Measurements from ENCODE around the gene AURKAIP1. TPM values are rescaled to one million over a fixed set of nuclear protein-coding genes. Genes with fewer than 3 reads are reported as not detected.
A peak's percentile ranks its signal among the peaks of the same experiment; 100 is the strongest.
"Not testable (repeated sequence)": the region's sequence is repeated elsewhere in the genome, so short reads cannot be mapped to it uniquely, and the experiment has no call there.

AURKAIP1 gene
- total and polyA plus RNA-seq, 9 of the 15 experiments (the other 6 are each of a cell fraction or from before 2014, with no cell fraction given): 7.8 to 478 (median 92.0) TPM

GRCh38 chr1:1417396-1417795 is 42.4 kb upstream of the AURKAIP1 start:
- WGBS (ENCODE audit: insufficient coverage, low coverage, missing lambda C conversion rate): 37% methylated on average over 5 of the region's 5 CpGs
- peak; percentile 71; the same call in 2 of the 3 replicates for ATAC-seq
- Histone ChIP-seq H3K4me1 (replicated peaks in 1 of 2; ENCODE audit: control insufficient read depth in 2 of 2, insufficient read depth in 2 of 2, low read length in 2 of 2) (peaks cover 0 to 20% of the 10 kb centered on the region in 2 experiments; a peak in 2 of 5 replicates), H2AFZ (ENCODE audit: low read depth, low read length) (peak overlapping the region; percentile 22; the same call in 1 of the 2 replicates)
- H3K9me3 ChIP-seq (replicated peaks; ENCODE audit: control insufficient read depth, insufficient read depth, low read depth, low read length); H3K27me3 ChIP-seq (ENCODE audit: control insufficient read depth in 2 of 2, insufficient read depth in 2 of 2, low read length in 2 of 2); H3K9ac ChIP-seq (ENCODE audit: insufficient read depth in 1 of 2, low read depth in 2 of 2, low read length in 2 of 2); H3K36me3 ChIP-seq (ENCODE audit: control insufficient read depth, insufficient read depth, low read length); H3K27ac ChIP-seq (ENCODE audit: extremely low read depth, low read depth, low read length); intact Hi-C loops (cut with micrococcal nuclease); BruUV-seq (replicated peaks); H3K4me2 ChIP-seq (ENCODE audit: insufficient read depth, low read length); H3K9me1 ChIP-seq (ENCODE audit: control insufficient read depth, insufficient read depth, low read length); in situ Hi-C loops (cut with MboI); H3K79me2 ChIP-seq (ENCODE audit: control insufficient read depth, insufficient read depth, low read length); H4K20me1 ChIP-seq (replicated peaks; ENCODE audit: control insufficient read depth, insufficient read depth, low read length); POLR2A ChIA-PET; H3K4me3 ChIP-seq; CTCF ChIA-PET (ENCODE audit: low intra/inter-chr PET ratio): not testable (repeated sequence)
- FAIRE-seq: peak; percentile 60
- DNase-seq (ENCODE audit: extremely low read depth in 1 of 4, low spot score in 3 of 4): peak in 1 of 4 experiments; percentile 62
- peak in 1 of 2 experiments; percentile 27; a peak in 1 of 4 replicates for TF ChIP-seq RAD21 (CRISPR knock-in tag; conservative IDR thresholded peaks at IDR 0.05 in 1 of 2, IDR thresholded peaks at IDR 0.05 in 1 of 2)
- TF ChIP-seq ZNF316 (IDR thresholded peaks at IDR 0.05): peak; percentile 61
- TF ChIP-seq CXXC5 (CRISPR knock-in tag; IDR thresholded peaks at IDR 0.05): 0 out of 2 replicates have a peak, but pooled peaks have one; percentile 8
- TF ChIP-seq ZNF586 (CRISPR knock-in tag; conservative IDR thresholded peaks at IDR 0.05): 0 out of 2 replicates have a peak, but pooled peaks have one; percentile 2
- 0 out of 2 replicates have a peak, but pooled peaks have one; percentile 20 for TF ChIP-seq KLF1 (tag; IDR thresholded peaks at IDR 0.05)

- no peak overlapping the region for H3K4me2 ChIP-seq (ENCODE audit: insufficient read depth, low read length)
- peak overlapping the region; percentile 5; the same call in 1 of the 2 replicates for H2AFZ ChIP-seq (ENCODE audit: low read depth, low read length)
- 50% methylated on average over 12 of the region's 13 CpGs for whole genome bisulfite sequencing (ENCODE audit: insufficient coverage, low coverage, missing lambda C conversion rate)
- intact Hi-C loops (cut with micrococcal nuclease) (no loop called here), in situ Hi-C loops (cut with MboI) (no loop called here)
- peaks cover 0 to 12% of the 10 kb centered on the region in 2 experiments; a peak in 2 of 5 replicates for H3K4me1 ChIP-seq (replicated peaks in 1 of 2; ENCODE audit: control insufficient read depth in 2 of 2, insufficient read depth in 2 of 2, low read length in 2 of 2)
- H3K79me2 ChIP-seq (ENCODE audit: control insufficient read depth, insufficient read depth, low read length): no peaks in the 10 kb centered on the region
- ATAC-seq: no peak
- H3K27me3 ChIP-seq (ENCODE audit: control insufficient read depth in 2 of 2, insufficient read depth in 2 of 2, low read length in 2 of 2): no peaks in the 10 kb centered on the region
- CTCF ChIA-PET (ENCODE audit: low intra/inter-chr PET ratio): no interaction called here
- H3K9me1 ChIP-seq (ENCODE audit: control insufficient read depth, insufficient read depth, low read length): no peaks in the 10 kb centered on the region
- no TSS peak for BruUV-seq (replicated peaks)
- H3K9ac ChIP-seq (ENCODE audit: insufficient read depth in 1 of 2, low read depth in 2 of 2, low read length in 2 of 2): no peak overlapping the region; a peak in 1 of 4 replicates
- no peak for FAIRE-seq
- H3K27ac ChIP-seq (ENCODE audit: extremely low read depth, low read depth, low read length): no peak overlapping the region
- peaks cover 11% of the 10 kb centered on the region for H3K9me3 ChIP-seq (replicated peaks; ENCODE audit: control insufficient read depth, insufficient read depth, low read depth, low read length)
- POLR2A ChIA-PET: interaction anchor here (1.0 to 1.8 kb wide), 2 partner anchors 9 to 11 kb away, joined by 4 to 9 read pairs; no protein-coding TSS in a partner anchor
- H4K20me1 ChIP-seq (replicated peaks; ENCODE audit: control insufficient read depth, insufficient read depth, low read length): no peaks in the 10 kb centered on the region
- no peaks in the 10 kb centered on the region for H3K36me3 ChIP-seq (ENCODE audit: control insufficient read depth, insufficient read depth, low read length)
- DNase-seq (ENCODE audit: extremely low read depth in 1 of 4, low spot score in 3 of 4): no peak
- H3K4me3 ChIP-seq: no peak overlapping the region
- no peak for TF ChIP-seq POLR3G (IDR thresholded peaks at IDR 0.05; ENCODE audit: extremely low read depth, insufficient read length, insufficient replicate concordance)
- TF ChIP-seq ETS1 (conservative IDR thresholded peaks at IDR 0.05; ENCODE audit: control insufficient read depth, low read depth, low read length): no peak
- no peak for TF ChIP-seq RFX5 (IDR thresholded peaks at IDR 0.05; ENCODE audit: low read depth, low read length)
- TF ChIP-seq HNRNPH1 (optimal IDR thresholded peaks at IDR 0.05; ENCODE audit: low read depth, low read length): no peak
- TF ChIP-seq ZZZ3 (IDR thresholded peaks at IDR 0.05): no peak
- no peak for TF ChIP-seq RNF2 (IDR thresholded peaks at IDR 0.05)
- TF ChIP-seq RBM39 (optimal IDR thresholded peaks at IDR 0.05; ENCODE audit: low read depth, low read length): no peak
- TF ChIP-seq TBL1XR1 (IDR thresholded peaks at IDR 0.05; ENCODE audit: low read length in 2 of 2): no peak
- no peak for TF ChIP-seq TCF7 (IDR thresholded peaks at IDR 0.05; ENCODE audit: borderline replicate concordance)
- TF ChIP-seq MITF (IDR thresholded peaks at IDR 0.05): no peak
These were observed 40.7 kb upstream of the AURKAIP1 start for GRCh38 chr1:1415751-1416150.

Measured in K562 (cell line).